ENCODE data around the gene SPATA31C1.

Gene SPATA31C1

GRCh38 chr9:87880683-87881082 lies 37.1 kb upstream of the SPATA31C1 start:
- H4K20me1 ChIP-seq (ENCODE audit: low read depth, low read length), result no peaks in the 10 kb centered on the region
- no peaks in the 10 kb centered on the region for H3K27me3 ChIP-seq (ENCODE audit: low read length)
- no peak overlapping the region for H3K27ac ChIP-seq (ENCODE audit: low read depth, low read length)

GRCh38 chr9:87882627-87883026 lies 35.1 kb upstream of the SPATA31C1 start, which contains the start of gene SPATA31E1:
Gene SPATA31E1 (plus strand): TSS chr9:87882877. CDS start chr9:87882892, 15 bp downstream.
- Histone ChIP-seq H3F3A (ENCODE audit: insufficient read depth) (no peaks in the 10 kb centered on the region), H3K36me3 (ENCODE audit: low read length) (no peaks in the 10 kb centered on the region), H3K4me2 (ENCODE audit: low read depth, low read length, poor library complexity, severe bottlenecking) (no peak within 1 kb of the TSS)

More at GRCh38 chr9:87880683-87881082, 37.1 kb upstream of the SPATA31C1 start:
- no peak overlapping the region for H3K9ac ChIP-seq (ENCODE audit: low read length)
- no peak overlapping the region for H2AFZ ChIP-seq (ENCODE audit: low read depth, low read length, severe bottlenecking)
- H3K36me3 ChIP-seq (ENCODE audit: low read length), result no peaks in the 10 kb centered on the region
- H3K4me2 ChIP-seq (ENCODE audit: low read depth, low read length, poor library complexity, severe bottlenecking), result no peak overlapping the region
- no peaks in the 10 kb centered on the region for H3K9me2 ChIP-seq (replicated peaks; ENCODE audit: insufficient read depth, low read length)
- H3K79me2 ChIP-seq (ENCODE audit: insufficient read depth, low read length), result no peaks in the 10 kb centered on the region
- no peak overlapping the region for H3K4me3 ChIP-seq (ENCODE audit: insufficient read depth, low read length, poor library complexity, severe bottlenecking)
- H3K9me3 ChIP-seq (ENCODE audit: insufficient read depth, low read length), result no peaks in the 10 kb centered on the region
- no peaks in the 10 kb centered on the region for H3F3A ChIP-seq (ENCODE audit: insufficient read depth)
- TF ChIP-seq EZH2phosphoT487 (conservative IDR thresholded peaks at IDR 0.05; ENCODE audit: low read length) (no peak), CTCF (IDR thresholded peaks at IDR 0.05; ENCODE audit: insufficient read depth, low read length, poor library complexity, severe bottlenecking) (no peak)

GRCh38 chr9:87883274-87883673 lies 34.5 kb upstream of the SPATA31C1 start:
- Histone ChIP-seq H3K9ac (ENCODE audit: low read length) (no peak overlapping the region), H3F3A (ENCODE audit: insufficient read depth) (no peaks in the 10 kb centered on the region), H3K4me2 (ENCODE audit: low read depth, low read length, poor library complexity, severe bottlenecking) (no peak overlapping the region), H3K27ac (ENCODE audit: low read depth, low read length) (no peak overlapping the region), H3K79me2 (ENCODE audit: insufficient read depth, low read length) (no peaks in the 10 kb centered on the region), H3K4me3 (ENCODE audit: insufficient read depth, low read length, poor library complexity, severe bottlenecking) (no peak overlapping the region), H3K9me2 (replicated peaks; ENCODE audit: insufficient read depth, low read length) (no peaks in the 10 kb centered on the region), H3K9me3 (ENCODE audit: insufficient read depth, low read length) (no peaks in the 10 kb centered on the region), H4K20me1 (ENCODE audit: low read depth, low read length) (no peaks in the 10 kb centered on the region), H3K27me3 (ENCODE audit: low read length) (no peaks in the 10 kb centered on the region), H3K36me3 (ENCODE audit: low read length) (no peaks in the 10 kb centered on the region), H2AFZ (ENCODE audit: low read depth, low read length, severe bottlenecking) (no peak overlapping the region)
- TF ChIP-seq EZH2phosphoT487 (conservative IDR thresholded peaks at IDR 0.05; ENCODE audit: low read length) (no peak), CTCF (IDR thresholded peaks at IDR 0.05; ENCODE audit: insufficient read depth, low read length, poor library complexity, severe bottlenecking) (no peak)

More at GRCh38 chr9:87882627-87883026, 35.1 kb upstream of the SPATA31C1 start, which contains the start of gene SPATA31E1:
- Histone ChIP-seq H2AFZ (ENCODE audit: low read depth, low read length, severe bottlenecking) (no peak within 1 kb of the TSS), H3K9ac (ENCODE audit: low read length) (no peak within 1 kb of the TSS), H3K9me2 (replicated peaks; ENCODE audit: insufficient read depth, low read length) (no peaks in the 10 kb centered on the region), H4K20me1 (ENCODE audit: low read depth, low read length) (no peaks in the 10 kb centered on the region), H3K27ac (ENCODE audit: low read depth, low read length) (no peak within 1 kb of the TSS), H3K79me2 (ENCODE audit: insufficient read depth, low read length) (no peaks in the 10 kb centered on the region), H3K27me3 (ENCODE audit: low read length) (no peaks in the 10 kb centered on the region), H3K9me3 (ENCODE audit: insufficient read depth, low read length) (no peaks in the 10 kb centered on the region), H3K4me3 (ENCODE audit: insufficient read depth, low read length, poor library complexity, severe bottlenecking) (no peak within 1 kb of the TSS)
- TF ChIP-seq EZH2phosphoT487 (conservative IDR thresholded peaks at IDR 0.05; ENCODE audit: low read length) (no peak), CTCF (IDR thresholded peaks at IDR 0.05; ENCODE audit: insufficient read depth, low read length, poor library complexity, severe bottlenecking) (no peak)
